ENCODE data around the gene CARD9.
A peak's percentile ranks its signal among the peaks of the same experiment; 100 is the strongest.

The CARD9 gene

DNA sequence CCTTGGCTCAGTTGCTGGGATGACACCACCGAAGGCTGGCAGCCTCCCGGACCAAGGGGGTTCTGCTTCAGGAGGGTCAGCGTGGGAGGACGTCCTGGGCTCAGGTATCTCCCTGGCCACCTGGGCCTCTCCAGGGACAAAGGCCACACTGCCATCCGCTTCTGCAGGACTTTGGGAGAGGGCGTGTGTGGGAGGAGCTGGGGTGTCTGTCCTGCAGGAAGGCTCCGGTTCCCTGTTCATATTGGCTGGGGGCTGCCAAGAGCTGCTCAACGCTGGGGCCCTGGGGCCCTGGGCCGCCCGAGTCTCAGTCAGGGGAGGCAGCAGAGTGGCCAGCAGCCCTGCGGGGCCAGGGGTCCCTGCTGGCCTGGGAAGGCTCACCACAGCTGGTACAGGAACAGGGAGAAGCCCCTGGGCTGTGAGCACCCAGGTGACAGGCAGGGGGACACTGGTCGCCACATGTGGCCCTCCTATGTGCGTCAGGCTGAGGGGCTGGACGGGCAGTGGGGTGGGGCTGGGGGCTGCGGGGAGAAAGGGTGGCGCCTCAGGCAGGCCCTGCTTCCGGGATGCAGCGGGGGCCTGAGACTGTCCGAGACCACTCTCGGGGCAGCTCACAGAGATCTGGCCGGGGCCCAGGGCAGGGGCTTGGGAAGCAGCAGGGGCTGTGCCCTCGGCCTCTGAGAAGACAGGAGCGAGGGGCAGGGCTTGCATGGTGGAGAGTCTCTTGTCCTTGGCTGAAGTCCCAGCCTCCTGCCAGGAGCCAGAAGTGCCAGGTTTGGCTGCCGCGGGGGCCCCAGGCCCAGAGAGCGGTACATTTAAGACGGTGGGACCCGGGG is 4.9 kb upstream of the CARD9 start:
- Histone ChIP-seq H3K27ac (ENCODE audit: low read length) (no peak overlapping the region), H3K36me3 (ENCODE audit: control insufficient read depth in 1 of 2, insufficient read depth in 2 of 2, low read length in 2 of 2) (peaks cover 5 to 53% of the 10 kb centered on the region in 2 donors), H3K4me3 (ENCODE audit: low read depth in 1 of 2, low read length in 2 of 2) (no peak overlapping the region), H3K27me3 (ENCODE audit: low read depth, low read length) (no peaks in the 10 kb centered on the region), H3K9me3 (ENCODE audit: control insufficient read depth in 1 of 2, low read length in 2 of 2) (no peaks in the 10 kb centered on the region), H3K4me1 (ENCODE audit: control insufficient read depth in 1 of 2, insufficient read depth in 2 of 2, low read length in 2 of 2) (peaks cover 0 to 2% of the 10 kb centered on the region in 2 donors)

DNA sequence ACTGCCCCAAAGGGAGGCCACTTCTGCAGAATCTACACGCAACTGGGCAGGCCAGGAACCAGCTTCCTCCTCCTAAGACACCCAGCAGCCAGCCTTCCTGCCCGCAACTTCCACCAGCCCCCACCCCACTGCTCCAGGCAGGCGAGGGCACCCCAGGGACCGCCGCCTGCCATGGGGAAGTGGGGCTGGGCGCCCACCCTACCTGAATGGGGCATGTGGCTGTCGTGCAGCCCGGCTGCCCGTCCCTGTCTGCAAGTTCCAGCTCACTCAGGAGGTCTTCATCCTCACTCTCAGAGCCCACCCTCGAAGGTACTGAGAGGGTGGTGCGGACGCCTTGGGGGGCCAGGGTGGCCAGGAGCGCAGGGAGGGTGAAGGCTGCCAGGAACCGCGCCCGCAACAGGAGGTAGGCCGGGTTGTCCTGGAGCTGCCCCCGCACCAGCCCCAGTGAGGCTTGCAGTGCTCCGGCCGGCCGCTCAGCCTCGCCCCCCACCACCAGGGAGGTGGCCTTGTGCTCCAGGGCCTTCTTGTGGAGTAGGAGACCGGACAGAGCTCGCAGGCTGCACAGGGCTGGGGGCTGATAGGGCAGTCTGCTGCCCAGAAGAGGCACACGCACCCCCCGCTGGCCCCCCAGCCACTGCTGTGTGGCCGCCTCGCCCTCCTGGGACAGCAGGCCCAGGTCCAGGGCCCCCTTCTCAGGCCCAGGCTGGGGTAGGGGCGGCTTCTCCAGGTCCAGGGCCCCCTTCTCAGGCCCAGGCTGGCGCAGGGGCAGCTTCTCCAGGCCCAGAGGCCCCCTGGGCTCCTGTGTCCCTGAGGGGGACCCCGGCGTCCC is 4.1 kb upstream of the CARD9 start:
- no peaks in the 10 kb centered on the region for H3K27me3 ChIP-seq (ENCODE audit: low read depth, low read length)
- no peak overlapping the region for H3K27ac ChIP-seq (ENCODE audit: low read length)
- H3K9me3 ChIP-seq (ENCODE audit: control insufficient read depth in 1 of 2, low read length in 2 of 2) = no peaks in the 10 kb centered on the region
- peaks cover 0 to 6% of the 10 kb centered on the region in 2 donors for H3K4me1 ChIP-seq (ENCODE audit: control insufficient read depth in 1 of 2, insufficient read depth in 2 of 2, low read length in 2 of 2)
- no peak overlapping the region for H3K4me3 ChIP-seq (ENCODE audit: low read depth in 1 of 2, low read length in 2 of 2)
- peaks cover 5 to 45% of the 10 kb centered on the region in 2 donors for H3K36me3 ChIP-seq (ENCODE audit: control insufficient read depth in 1 of 2, insufficient read depth in 2 of 2, low read length in 2 of 2)

DNA sequence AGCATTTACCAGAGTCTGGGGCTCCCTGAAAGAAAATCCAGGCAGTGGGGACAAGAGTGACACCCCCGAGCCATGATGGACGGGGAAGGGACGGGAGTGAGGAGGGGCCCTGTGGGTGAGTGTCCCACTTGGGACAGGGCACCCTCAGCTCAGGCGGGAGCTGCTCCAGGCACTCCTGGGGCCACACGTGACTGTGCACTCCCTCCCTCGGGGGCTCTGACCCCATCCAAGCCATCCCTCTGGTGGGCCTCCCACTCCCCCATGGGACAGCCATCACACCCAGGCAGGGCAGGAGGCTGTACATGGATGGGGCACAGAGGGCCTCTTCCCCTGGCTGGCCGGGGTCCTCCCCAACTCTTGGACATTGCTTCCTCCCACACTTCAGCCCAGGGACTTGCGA is 3.0 kb upstream of the CARD9 start:
- Histone ChIP-seq H3K27ac (ENCODE audit: low read length) (no peak overlapping the region), H3K36me3 (ENCODE audit: control insufficient read depth in 1 of 2, insufficient read depth in 2 of 2, low read length in 2 of 2) (peaks cover 5 to 34% of the 10 kb centered on the region in 2 donors), H3K4me1 (ENCODE audit: control insufficient read depth in 1 of 2, insufficient read depth in 2 of 2, low read length in 2 of 2) (peaks cover 0 to 12% of the 10 kb centered on the region in 2 donors), H3K27me3 (ENCODE audit: low read depth, low read length) (no peaks in the 10 kb centered on the region), H3K4me3 (ENCODE audit: low read depth in 1 of 2, low read length in 2 of 2) (no peak overlapping the region), H3K9me3 (ENCODE audit: control insufficient read depth in 1 of 2, low read length in 2 of 2) (no peaks in the 10 kb centered on the region)

DNA sequence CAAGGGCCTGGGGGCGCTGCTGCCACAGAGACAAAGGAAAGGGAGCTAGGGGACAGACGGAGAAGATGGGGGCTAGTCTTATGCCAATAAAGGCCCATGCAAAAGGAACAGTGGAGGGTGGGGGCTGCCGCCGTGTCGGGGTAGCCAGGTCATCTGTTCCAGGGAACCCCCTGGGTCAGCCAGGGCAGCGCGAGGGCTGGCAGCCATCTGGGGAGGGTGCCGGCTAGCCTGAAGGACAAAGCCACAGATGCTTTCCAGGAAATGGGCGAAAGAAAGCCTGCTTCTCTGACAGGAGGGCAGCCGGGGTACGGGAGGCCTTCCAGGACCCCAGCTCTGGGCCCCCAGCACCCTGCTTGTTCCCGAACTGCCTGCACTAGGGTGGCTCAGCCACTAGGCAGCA is 1.6 kb upstream of the CARD9 start:
- no peaks in the 10 kb centered on the region for H3K9me3 ChIP-seq (ENCODE audit: control insufficient read depth in 1 of 2, low read length in 2 of 2)
- peaks cover 5 to 21% of the 10 kb centered on the region in 2 donors for H3K36me3 ChIP-seq (ENCODE audit: control insufficient read depth in 1 of 2, insufficient read depth in 2 of 2, low read length in 2 of 2)
- H3K27me3 ChIP-seq (ENCODE audit: low read depth, low read length) = no peaks in the 10 kb centered on the region
- peaks cover 0 to 12% of the 10 kb centered on the region in 2 donors for H3K4me1 ChIP-seq (ENCODE audit: control insufficient read depth in 1 of 2, insufficient read depth in 2 of 2, low read length in 2 of 2)
- H3K27ac ChIP-seq (ENCODE audit: low read length) = no peak overlapping the region
- no peak overlapping the region for H3K4me3 ChIP-seq (ENCODE audit: low read depth in 1 of 2, low read length in 2 of 2)

DNA sequence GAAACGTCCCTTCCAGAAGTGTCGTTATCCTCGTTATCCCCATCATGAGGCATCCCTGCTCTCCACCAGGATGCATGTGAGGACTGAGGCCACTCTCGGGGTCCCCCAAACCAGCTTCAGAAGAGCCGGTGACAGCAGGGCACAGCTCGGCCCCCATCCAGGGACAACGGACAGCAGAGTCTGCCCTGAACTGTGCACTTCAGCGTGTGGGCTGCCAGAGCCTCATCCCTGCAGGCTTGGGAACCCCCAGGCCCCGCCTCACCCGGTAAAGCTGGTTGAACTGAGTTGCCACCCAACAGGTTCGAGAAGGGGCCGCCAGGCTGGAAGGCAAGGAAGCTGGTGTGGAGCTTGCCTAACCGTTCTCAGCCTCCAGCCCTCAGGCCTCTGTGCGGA is 710 bp upstream of the CARD9 start:
- Histone ChIP-seq H3K4me1 (ENCODE audit: control insufficient read depth in 1 of 2, insufficient read depth in 2 of 2, low read length in 2 of 2) (peaks cover 0 to 12% of the 10 kb centered on the region in 2 donors), H3K36me3 (ENCODE audit: control insufficient read depth in 1 of 2, insufficient read depth in 2 of 2, low read length in 2 of 2) (peaks cover under 1 to 12% of the 10 kb centered on the region in 2 donors), H3K27me3 (ENCODE audit: low read depth, low read length) (no peaks in the 10 kb centered on the region), H3K9me3 (ENCODE audit: control insufficient read depth in 1 of 2, low read length in 2 of 2) (no peaks in the 10 kb centered on the region), H3K27ac (ENCODE audit: low read length) (no peak overlapping the region), H3K4me3 (ENCODE audit: low read depth in 1 of 2, low read length in 2 of 2) (no peak overlapping the region)

DNA sequence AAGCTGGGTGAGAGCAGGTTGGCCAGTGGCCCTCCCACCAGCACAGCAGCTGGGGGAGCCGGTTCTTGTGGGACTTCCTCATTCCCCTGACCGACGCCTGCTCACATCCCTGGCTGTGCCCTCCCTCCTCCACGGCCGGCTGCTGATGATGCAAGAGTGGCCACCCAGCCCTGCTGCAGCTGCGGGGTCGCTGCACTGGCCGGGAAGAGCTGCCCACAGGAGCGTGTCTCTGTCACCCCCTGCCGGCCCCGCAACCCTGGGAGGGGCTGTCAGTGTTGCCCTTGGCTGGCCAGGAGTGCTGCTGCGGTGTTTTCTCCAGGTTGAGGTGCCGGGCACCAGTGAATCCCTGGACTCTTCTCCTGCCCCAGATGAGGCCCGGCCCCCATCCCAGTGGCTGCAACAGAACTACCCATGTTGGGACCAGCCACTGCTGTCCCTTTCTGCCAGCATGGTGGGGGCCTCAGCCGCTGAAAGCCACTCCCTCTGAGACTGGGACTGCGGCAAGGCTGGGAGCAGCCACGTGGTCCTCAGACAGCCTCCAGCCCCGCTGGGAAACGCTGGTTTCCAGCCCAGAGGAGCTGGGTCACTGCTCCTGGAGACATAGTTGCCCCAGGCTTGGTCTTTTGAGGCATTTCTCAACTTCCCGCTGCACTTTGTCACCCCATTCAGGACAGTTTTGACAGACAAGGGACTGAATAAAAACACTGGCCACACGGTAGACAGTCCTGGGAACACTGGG is 739 bp downstream of the CARD9 start:
- Histone ChIP-seq H3K9me3 (ENCODE audit: control insufficient read depth in 1 of 2, low read length in 2 of 2) (no peaks in the 10 kb centered on the region), H3K36me3 (ENCODE audit: control insufficient read depth in 1 of 2, insufficient read depth in 2 of 2, low read length in 2 of 2) (no peaks in the 10 kb centered on the region), H3K27me3 (ENCODE audit: low read depth, low read length) (no peaks in the 10 kb centered on the region), H3K4me3 (ENCODE audit: low read depth in 1 of 2, low read length in 2 of 2) (peak overlapping the region; percentile 18 to 25), H3K4me1 (ENCODE audit: control insufficient read depth in 1 of 2, insufficient read depth in 2 of 2, low read length in 2 of 2) (peaks cover 0 to 12% of the 10 kb centered on the region in 2 donors), H3K27ac (ENCODE audit: low read length) (no peak overlapping the region)

DNA sequence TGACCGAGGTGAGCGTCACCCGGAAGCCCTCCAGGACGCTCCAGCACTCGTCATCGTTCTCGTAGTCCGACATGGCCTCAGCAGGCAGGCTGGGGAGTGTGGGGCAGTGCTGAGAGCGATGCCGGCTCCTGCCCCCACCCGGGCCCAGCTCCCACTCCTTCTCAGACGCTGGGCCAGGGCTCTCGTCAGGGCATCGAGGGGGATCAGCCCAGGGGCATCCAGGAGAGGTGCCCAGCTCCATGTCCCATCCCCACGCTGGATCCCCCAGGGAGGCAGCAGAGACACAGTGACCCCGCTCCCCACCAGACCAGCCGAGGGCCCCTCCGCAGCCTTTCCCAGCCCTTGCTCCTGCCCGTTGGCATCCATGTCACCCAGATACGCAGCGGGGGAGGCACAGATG is 1.5 kb downstream of the CARD9 start:
- no peak overlapping the region for H3K4me3 ChIP-seq (ENCODE audit: low read depth in 1 of 2, low read length in 2 of 2)

DNA sequence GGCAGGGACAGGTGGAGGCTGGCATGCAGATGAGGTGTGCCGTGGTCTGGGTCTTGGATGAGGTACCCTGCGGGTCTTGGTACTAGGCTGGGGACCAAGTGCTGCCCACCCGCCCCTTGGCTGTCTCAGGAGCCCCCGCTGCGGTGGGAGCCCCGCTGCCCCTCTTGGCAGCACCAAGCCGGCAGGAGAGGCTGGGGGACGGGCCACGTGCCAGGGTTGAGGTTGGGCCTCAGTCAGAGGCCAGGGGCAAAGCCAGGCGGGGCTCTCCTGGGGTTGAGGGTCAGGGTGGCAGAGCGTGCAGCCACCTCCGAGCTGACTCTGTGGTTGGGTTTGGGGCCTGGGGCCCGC is 2.0 kb downstream of the CARD9 start:
- H3K4me3 ChIP-seq (ENCODE audit: low read depth in 1 of 2, low read length in 2 of 2) = no peak overlapping the region
- H3K27ac ChIP-seq (ENCODE audit: low read length) = no peak overlapping the region
- no peaks in the 10 kb centered on the region for H3K27me3 ChIP-seq (ENCODE audit: low read depth, low read length)
- H3K4me1 ChIP-seq (ENCODE audit: control insufficient read depth in 1 of 2, insufficient read depth in 2 of 2, low read length in 2 of 2) = peaks cover 0 to 12% of the 10 kb centered on the region in 2 donors
- no peaks in the 10 kb centered on the region for H3K36me3 ChIP-seq (ENCODE audit: control insufficient read depth in 1 of 2, insufficient read depth in 2 of 2, low read length in 2 of 2)
- H3K9me3 ChIP-seq (ENCODE audit: control insufficient read depth in 1 of 2, low read length in 2 of 2) = no peaks in the 10 kb centered on the region

More for the DNA sequence above, 1.5 kb downstream of the CARD9 start:
- Histone ChIP-seq H3K27ac (ENCODE audit: low read length) (no peak overlapping the region), H3K36me3 (ENCODE audit: control insufficient read depth in 1 of 2, insufficient read depth in 2 of 2, low read length in 2 of 2) (no peaks in the 10 kb centered on the region), H3K27me3 (ENCODE audit: low read depth, low read length) (no peaks in the 10 kb centered on the region), H3K4me1 (ENCODE audit: control insufficient read depth in 1 of 2, insufficient read depth in 2 of 2, low read length in 2 of 2) (peaks cover 0 to 12% of the 10 kb centered on the region in 2 donors), H3K9me3 (ENCODE audit: control insufficient read depth in 1 of 2, low read length in 2 of 2) (no peaks in the 10 kb centered on the region)

DNA sequence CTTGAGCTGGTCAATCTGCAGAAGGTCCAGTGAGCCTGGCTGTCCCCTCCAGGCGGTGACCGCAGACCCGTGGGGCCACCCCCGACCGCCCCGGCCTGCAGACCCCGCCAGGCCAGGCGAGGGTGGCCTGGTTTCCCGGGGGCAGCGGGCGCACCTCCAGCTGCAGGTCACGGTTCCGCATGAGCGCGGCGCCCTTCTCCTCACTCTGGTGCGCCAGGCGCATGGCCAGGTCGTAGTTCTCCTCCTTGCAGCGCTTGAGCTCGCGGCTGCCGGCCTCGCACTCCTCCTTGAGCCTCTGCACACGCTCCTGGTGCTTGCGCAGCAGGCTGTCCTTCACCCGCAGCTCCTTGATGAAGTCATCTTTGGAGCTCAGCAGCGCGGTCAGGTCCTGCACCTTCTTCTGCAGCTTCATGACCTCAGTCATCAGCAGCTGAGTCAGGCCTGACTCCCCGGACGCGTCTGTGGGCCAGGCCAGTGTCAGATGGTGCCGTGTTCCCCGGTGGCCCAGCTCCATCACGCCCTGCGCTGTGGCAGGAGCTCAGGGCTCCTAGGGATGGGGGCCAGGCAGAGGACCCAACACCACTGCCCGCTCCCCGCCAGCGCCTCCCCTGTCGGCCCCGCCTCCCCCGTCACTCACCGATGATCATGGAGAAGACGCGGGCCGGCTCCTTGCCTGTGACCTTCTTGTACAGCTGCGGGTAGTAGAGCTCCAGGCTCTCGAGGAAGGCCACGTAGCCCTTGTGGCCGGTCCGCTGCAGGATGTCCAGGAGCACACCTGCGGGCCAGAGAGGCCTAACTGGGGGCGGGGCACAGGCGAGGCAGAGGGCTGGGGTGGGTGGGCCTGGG is 2.6 kb downstream of the CARD9 start:
- Histone ChIP-seq H3K4me3 (ENCODE audit: low read depth in 1 of 2, low read length in 2 of 2) (no peak overlapping the region), H3K27ac (ENCODE audit: low read length) (no peak overlapping the region), H3K9me3 (ENCODE audit: control insufficient read depth in 1 of 2, low read length in 2 of 2) (no peaks in the 10 kb centered on the region), H3K4me1 (ENCODE audit: control insufficient read depth in 1 of 2, insufficient read depth in 2 of 2, low read length in 2 of 2) (peaks cover 0 to 12% of the 10 kb centered on the region in 2 donors), H3K27me3 (ENCODE audit: low read depth, low read length) (no peaks in the 10 kb centered on the region), H3K36me3 (ENCODE audit: control insufficient read depth in 1 of 2, insufficient read depth in 2 of 2, low read length in 2 of 2) (no peaks in the 10 kb centered on the region)

DNA sequence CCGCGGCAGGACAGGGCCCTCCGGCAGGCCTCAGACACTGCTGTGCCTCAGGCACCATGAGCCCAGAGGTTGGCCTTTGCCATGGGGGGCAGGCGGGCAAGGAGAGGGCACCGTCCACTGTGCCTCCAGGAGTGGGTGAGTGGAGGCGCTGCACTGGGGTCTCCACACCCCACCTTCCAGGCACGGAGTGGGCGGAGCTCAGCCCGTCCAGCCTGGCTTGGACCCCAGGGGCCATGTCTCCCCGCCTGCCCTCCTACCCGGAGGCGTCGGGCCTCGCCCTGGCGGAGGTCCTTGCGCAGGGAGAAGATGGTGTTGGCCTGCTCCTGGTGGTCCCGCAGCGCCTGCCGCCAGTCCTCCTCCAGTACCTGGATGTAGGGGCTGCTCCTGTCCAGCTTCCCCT is 3.4 kb downstream of the CARD9 start:
- H3K9me3 ChIP-seq (ENCODE audit: control insufficient read depth in 1 of 2, low read length in 2 of 2) = no peaks in the 10 kb centered on the region
- H3K36me3 ChIP-seq (ENCODE audit: control insufficient read depth in 1 of 2, insufficient read depth in 2 of 2, low read length in 2 of 2) = no peaks in the 10 kb centered on the region
- peaks cover 0 to 12% of the 10 kb centered on the region in 2 donors for H3K4me1 ChIP-seq (ENCODE audit: control insufficient read depth in 1 of 2, insufficient read depth in 2 of 2, low read length in 2 of 2)
- H3K27me3 ChIP-seq (ENCODE audit: low read depth, low read length) = no peaks in the 10 kb centered on the region
- H3K4me3 ChIP-seq (ENCODE audit: low read depth in 1 of 2, low read length in 2 of 2) = no peak overlapping the region
- H3K27ac ChIP-seq (ENCODE audit: low read length) = no peak overlapping the region
